C4-2B (cell line): Measurements from ENCODE around the gene NPAT.

ENCODE experiments used
- ZFX ChIP-seq: fragments of 450-650 bp; IDR thresholded peaks from 2 replicates; pipeline ENCODE4 v1.6.1; 2017
- TF ChIP-seq, protein P1 (sequence below): fragments of 450-650 bp; conservative IDR thresholded peaks from 2 replicates; pipeline ENCODE4 v1.5.1; 2017; ENCODE audit warnings: mild to moderate bottlenecking

DNA sequence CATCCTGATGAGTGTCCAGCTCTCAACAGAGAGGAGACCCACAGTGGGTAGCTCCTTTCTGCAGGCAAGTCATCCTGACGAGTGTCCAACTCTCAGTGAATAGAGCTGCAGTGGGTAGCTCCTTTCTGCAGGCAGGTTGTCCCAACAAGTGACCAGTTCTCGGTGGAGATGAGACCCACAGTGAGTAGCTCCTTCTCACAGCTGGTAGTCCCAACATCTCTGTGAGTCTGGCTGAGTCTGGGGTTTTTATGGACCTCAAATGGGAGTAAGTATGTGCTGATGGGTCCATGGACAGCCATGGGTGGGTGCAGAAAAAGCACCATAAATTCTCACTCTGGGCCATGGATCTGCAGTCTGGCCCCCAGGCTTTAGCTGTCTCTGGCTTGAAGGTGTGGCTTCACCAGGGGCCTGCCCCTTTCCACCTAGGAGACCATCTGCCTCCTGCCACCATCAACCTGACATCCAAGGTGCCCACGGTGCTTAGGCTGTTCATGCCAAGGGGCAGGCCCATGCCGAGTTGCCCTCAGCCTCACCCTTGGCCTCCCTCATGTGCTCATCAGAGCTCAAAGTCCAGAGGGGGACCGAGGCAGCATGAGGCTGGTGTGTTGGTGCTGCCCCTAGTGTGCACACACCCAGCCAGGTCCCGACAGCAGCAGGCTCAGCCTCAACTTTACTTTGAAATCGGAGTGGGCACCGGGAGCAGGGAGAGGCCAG is 15.3 kb downstream of the NPAT start:
- TF ChIP-seq, protein P1, sequence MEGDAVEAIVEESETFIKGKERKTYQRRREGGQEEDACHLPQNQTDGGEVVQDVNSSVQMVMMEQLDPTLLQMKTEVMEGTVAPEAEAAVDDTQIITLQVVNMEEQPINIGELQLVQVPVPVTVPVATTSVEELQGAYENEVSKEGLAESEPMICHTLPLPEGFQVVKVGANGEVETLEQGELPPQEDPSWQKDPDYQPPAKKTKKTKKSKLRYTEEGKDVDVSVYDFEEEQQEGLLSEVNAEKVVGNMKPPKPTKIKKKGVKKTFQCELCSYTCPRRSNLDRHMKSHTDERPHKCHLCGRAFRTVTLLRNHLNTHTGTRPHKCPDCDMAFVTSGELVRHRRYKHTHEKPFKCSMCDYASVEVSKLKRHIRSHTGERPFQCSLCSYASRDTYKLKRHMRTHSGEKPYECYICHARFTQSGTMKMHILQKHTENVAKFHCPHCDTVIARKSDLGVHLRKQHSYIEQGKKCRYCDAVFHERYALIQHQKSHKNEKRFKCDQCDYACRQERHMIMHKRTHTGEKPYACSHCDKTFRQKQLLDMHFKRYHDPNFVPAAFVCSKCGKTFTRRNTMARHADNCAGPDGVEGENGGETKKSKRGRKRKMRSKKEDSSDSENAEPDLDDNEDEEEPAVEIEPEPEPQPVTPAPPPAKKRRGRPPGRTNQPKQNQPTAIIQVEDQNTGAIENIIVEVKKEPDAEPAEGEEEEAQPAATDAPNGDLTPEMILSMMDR, result no peak
- TF ChIP-seq ZFX, result no peak
